ENCODE results near the gene DHFR.

The DHFR gene

DNA sequence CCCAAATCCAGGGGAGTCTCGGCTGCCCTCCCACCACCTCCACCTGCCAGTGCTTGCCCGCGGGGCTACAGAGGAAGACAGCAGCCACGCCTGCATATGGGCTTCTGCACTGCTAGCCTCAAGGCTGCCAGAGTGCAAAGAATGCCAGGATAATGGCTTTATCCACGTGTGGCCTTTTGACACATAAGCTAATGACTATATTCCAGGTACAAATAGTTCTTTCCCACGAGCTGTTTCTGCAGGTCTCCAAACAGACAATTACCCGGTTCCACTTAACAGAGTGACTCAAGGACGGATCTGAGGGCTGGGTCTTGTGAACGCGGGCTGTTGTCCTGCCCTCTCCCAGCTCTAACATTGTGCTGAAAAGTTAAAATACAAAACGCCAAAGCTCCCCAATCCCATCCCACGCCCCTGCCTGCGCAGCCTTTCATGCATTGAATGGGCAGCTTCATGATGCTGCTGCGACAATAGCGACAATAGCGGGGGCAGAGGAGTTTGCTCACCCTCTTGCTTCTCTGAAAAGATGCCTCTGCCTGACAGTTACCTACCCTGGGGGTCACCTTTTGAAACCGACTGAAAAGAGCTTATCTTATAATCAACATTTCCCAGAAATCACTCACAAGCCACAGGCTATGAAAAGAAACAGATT, 39.4 kb downstream of the DHFR start:
- Histone ChIP-seq H3K9me2 (replicated peaks; ENCODE audit: control insufficient read depth, low read length) (no peaks in the 10 kb centered on the region), H3K4me3 (ENCODE audit: low read length) (no peak overlapping the region), H3F3A (ENCODE audit: control insufficient read depth, insufficient read depth) (no peaks in the 10 kb centered on the region), H3K9me3 (ENCODE audit: control insufficient read depth, insufficient read depth, low read length) (no peaks in the 10 kb centered on the region), H3K36me3 (ENCODE audit: control insufficient read depth, low read length) (no peaks in the 10 kb centered on the region), H3K4me2 (ENCODE audit: low read length) (no peak overlapping the region), H3K27me3 (ENCODE audit: control insufficient read depth, low read length) (no peaks in the 10 kb centered on the region), H3K4me1 (ENCODE audit: control insufficient read depth, low read length) (no peaks in the 10 kb centered on the region), H3K27ac (ENCODE audit: low read depth, low read length) (no peak overlapping the region), H3K79me2 (ENCODE audit: control insufficient read depth, low read length) (no peaks in the 10 kb centered on the region), H4K20me1 (ENCODE audit: control insufficient read depth, insufficient read depth, low read depth, low read length) (no peaks in the 10 kb centered on the region)
- TF ChIP-seq EZH2phosphoT487 (IDR thresholded peaks at IDR 0.05; ENCODE audit: borderline replicate concordance, low read length): no peak
- TF ChIP-seq, protein P1, sequence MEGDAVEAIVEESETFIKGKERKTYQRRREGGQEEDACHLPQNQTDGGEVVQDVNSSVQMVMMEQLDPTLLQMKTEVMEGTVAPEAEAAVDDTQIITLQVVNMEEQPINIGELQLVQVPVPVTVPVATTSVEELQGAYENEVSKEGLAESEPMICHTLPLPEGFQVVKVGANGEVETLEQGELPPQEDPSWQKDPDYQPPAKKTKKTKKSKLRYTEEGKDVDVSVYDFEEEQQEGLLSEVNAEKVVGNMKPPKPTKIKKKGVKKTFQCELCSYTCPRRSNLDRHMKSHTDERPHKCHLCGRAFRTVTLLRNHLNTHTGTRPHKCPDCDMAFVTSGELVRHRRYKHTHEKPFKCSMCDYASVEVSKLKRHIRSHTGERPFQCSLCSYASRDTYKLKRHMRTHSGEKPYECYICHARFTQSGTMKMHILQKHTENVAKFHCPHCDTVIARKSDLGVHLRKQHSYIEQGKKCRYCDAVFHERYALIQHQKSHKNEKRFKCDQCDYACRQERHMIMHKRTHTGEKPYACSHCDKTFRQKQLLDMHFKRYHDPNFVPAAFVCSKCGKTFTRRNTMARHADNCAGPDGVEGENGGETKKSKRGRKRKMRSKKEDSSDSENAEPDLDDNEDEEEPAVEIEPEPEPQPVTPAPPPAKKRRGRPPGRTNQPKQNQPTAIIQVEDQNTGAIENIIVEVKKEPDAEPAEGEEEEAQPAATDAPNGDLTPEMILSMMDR (IDR thresholded peaks at IDR 0.05; ENCODE audit: low read depth, low read length, poor library complexity, severe bottlenecking): no peak

DNA sequence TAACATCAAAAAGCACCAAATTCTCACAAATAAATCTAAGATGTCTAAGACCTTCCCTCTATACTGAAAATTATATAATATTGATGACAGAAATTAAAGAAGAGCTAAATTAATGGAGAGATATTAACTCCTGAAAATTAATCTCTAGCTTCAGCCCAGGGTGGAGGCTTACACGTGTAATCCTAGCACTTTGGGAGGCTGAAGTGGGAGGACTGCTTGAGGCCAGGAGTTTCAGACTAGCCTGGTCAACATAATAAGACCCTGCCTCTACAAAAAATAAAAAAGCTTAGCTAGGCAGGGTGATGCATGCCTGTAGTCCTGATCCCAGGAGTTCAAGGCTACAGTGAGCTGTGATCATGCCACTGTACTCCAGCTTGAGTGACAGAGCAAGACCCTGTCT, 45.1 kb downstream of the DHFR start:
- TF ChIP-seq, protein P1 (IDR thresholded peaks at IDR 0.05; ENCODE audit: low read depth, low read length, poor library complexity, severe bottlenecking): no peak
- no peak for TF ChIP-seq EZH2phosphoT487 (IDR thresholded peaks at IDR 0.05; ENCODE audit: borderline replicate concordance, low read length)
- Histone ChIP-seq H3K4me3 (ENCODE audit: low read length) (no peak overlapping the region), H3K4me1 (ENCODE audit: control insufficient read depth, low read length) (0 out of 2 replicates have a peak, but pooled peaks cover 5% of the 10 kb centered on the region), H3F3A (ENCODE audit: control insufficient read depth, insufficient read depth) (no peaks in the 10 kb centered on the region), H3K27me3 (ENCODE audit: control insufficient read depth, low read length) (no peaks in the 10 kb centered on the region), H3K9me3 (ENCODE audit: control insufficient read depth, insufficient read depth, low read length) (no peaks in the 10 kb centered on the region), H3K27ac (ENCODE audit: low read depth, low read length) (no peak overlapping the region), H3K79me2 (ENCODE audit: control insufficient read depth, low read length) (no peaks in the 10 kb centered on the region), H4K20me1 (ENCODE audit: control insufficient read depth, insufficient read depth, low read depth, low read length) (no peaks in the 10 kb centered on the region), H3K9me2 (replicated peaks; ENCODE audit: control insufficient read depth, low read length) (no peaks in the 10 kb centered on the region), H3K36me3 (ENCODE audit: control insufficient read depth, low read length) (no peaks in the 10 kb centered on the region), H3K4me2 (ENCODE audit: low read length) (no peak overlapping the region)

DNA sequence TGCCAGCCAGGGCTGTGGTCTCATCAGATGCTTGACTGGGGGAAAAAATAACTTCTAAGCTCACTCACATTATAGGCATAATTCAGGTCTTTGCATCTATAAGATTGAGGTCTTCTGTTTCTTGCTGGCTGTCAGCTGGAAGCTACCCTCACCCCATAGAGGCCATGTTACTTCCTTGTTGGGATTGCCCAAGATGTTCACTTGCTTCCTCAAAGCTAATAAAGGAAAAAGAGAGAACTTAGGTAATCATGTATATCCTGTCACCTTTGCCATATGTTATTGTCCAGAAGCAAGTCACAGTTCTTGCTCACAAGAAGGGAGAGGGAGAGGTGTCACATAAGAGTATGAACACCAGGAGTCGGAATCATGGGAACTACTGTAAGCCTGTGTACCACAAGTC, 46.1 kb downstream of the DHFR start:
- no peak overlapping the region for H3K4me3 ChIP-seq (ENCODE audit: low read length)
- no peaks in the 10 kb centered on the region for H3K9me3 ChIP-seq (ENCODE audit: control insufficient read depth, insufficient read depth, low read length)
- no peaks in the 10 kb centered on the region for H3K9me2 ChIP-seq (replicated peaks; ENCODE audit: control insufficient read depth, low read length)
- H3K4me2 ChIP-seq (ENCODE audit: low read length): no peak overlapping the region
- no peaks in the 10 kb centered on the region for H3F3A ChIP-seq (ENCODE audit: control insufficient read depth, insufficient read depth)
- no peak for TF ChIP-seq EZH2phosphoT487 (IDR thresholded peaks at IDR 0.05; ENCODE audit: borderline replicate concordance, low read length)
- TF ChIP-seq, protein P1 (IDR thresholded peaks at IDR 0.05; ENCODE audit: low read depth, low read length, poor library complexity, severe bottlenecking): no peak
- no peak overlapping the region for H3K27ac ChIP-seq (ENCODE audit: low read depth, low read length)
- 0 out of 2 replicates have a peak, but pooled peaks cover 5% of the 10 kb centered on the region for H3K4me1 ChIP-seq (ENCODE audit: control insufficient read depth, low read length)
- H3K27me3 ChIP-seq (ENCODE audit: control insufficient read depth, low read length): no peaks in the 10 kb centered on the region
- no peaks in the 10 kb centered on the region for H4K20me1 ChIP-seq (ENCODE audit: control insufficient read depth, insufficient read depth, low read depth, low read length)
- H3K79me2 ChIP-seq (ENCODE audit: control insufficient read depth, low read length): no peaks in the 10 kb centered on the region
- H3K36me3 ChIP-seq (ENCODE audit: control insufficient read depth, low read length): no peaks in the 10 kb centered on the region

All from DOHH2 (cell line).